HepG2 (cell line): ENCODE results near the gene DIAPH1. TPM values are rescaled to one million over a fixed set of nuclear protein-coding genes. Genes with fewer than 3 reads are reported as not detected.

Experiments
- ATAC-seq: fragments of 200-7000 bp; cut with Tn5 transposase; 3 replicates; pipeline ENCODE4 v1.9.1; 2020; ENCODE audit warnings: mild to moderate bottlenecking, moderate library complexity
- BruUV-seq: library from RNA; stranded (reverse); fragments of 400-500 nt; replicated peaks from 2 replicates; lab custom pipeline; 2021; lab: Mats Ljungman, UMichigan
- CTCF ChIA-PET: fragments of 300-600 bp; formaldehyde crosslinking; extraction: SDS; loops from one replicate; lab custom pipeline; 2021; ENCODE audit warnings: low total read pairs, inconsistent platforms, low intra/inter-chr PET ratio; lab: Yijun Ruan, JAX
- POLR2A ChIA-PET: fragments of 350-600 bp; sonication (Branson Sonifier 250); formaldehyde crosslinking; loops from one replicate; lab custom pipeline; 2020; ENCODE audit warnings: antibody characterized with exemption, inconsistent platforms; lab: Yijun Ruan, JAX
- DNase-seq: peaks from one replicate; pipeline ENCODE4 v3.0.0-alpha.2; 2015; ENCODE audit warnings: low spot score
- FAIRE-seq: peaks from 3 replicates; lab custom pipeline; 2011; peaks lifted over from hg19 to GRCh38; lab: Jason Lieb, UNC
- H2AFZ ChIP-seq: one replicate; pipeline ENCODE4 v1.6.1; 2011; ENCODE audit warnings: low read length, inconsistent platforms
- H3K27ac ChIP-seq: fragments of 300-600 bp; 3 replicates; pipeline ENCODE4 v1.8.0; 2011; ENCODE audit warnings: mixed run types, mild to moderate bottlenecking, mixed read lengths, low read length, inconsistent platforms; ENCODE audit not compliant: insufficient read depth; ENCODE audit errors: extremely low read length
- H3K27me3 ChIP-seq, 2 experiments: fragments of 200-600 bp in 1 of 2; 2 replicates in 1 of 2; 3 replicates in 1 of 2; pipeline versions ENCODE4 v1.6.0 to v1.8.0; 2011; ENCODE audit warnings: low read length in 2 of 2, mild to moderate bottlenecking in 2 of 2, moderate library complexity in 2 of 2, inconsistent platforms in 1 of 2; ENCODE audit not compliant: insufficient read depth in 2 of 2, control insufficient read depth in 1 of 2
- H3K36me3 ChIP-seq, 2 experiments: fragments of 200-600 bp in 1 of 2; replicated peaks in 1 of 2; 2 replicates in 1 of 2; 3 replicates in 1 of 2; pipeline versions ENCODE4 v1.5.1 to v1.8.0; 2011; ENCODE audit warnings: low read length in 2 of 2, inconsistent platforms in 1 of 2; ENCODE audit not compliant: insufficient read depth in 2 of 2, control insufficient read depth in 1 of 2
- H3K4me1 ChIP-seq: 2 replicates; pipeline ENCODE4 v1.5.1; 2012; ENCODE audit warnings: low read length, inconsistent platforms; ENCODE audit not compliant: insufficient read depth
- H3K4me2 ChIP-seq: 2 replicates; pipeline ENCODE4 v1.6.0; 2011; ENCODE audit warnings: low read depth, low read length, inconsistent platforms
- H3K4me3 ChIP-seq, 3 experiments: fragments of 200-600 bp in 1 of 3; sonication (generic), shearing (Covaris generic) in 1 of 3; replicated peaks in 1 of 3; 2 replicates each; pipeline ENCODE4 v1.5.1; 2011 to 2016; ENCODE audit warnings: low read length in 3 of 3, inconsistent platforms in 2 of 3, low read depth in 2 of 3, mild to moderate bottlenecking in 2 of 3, control low read depth in 1 of 3, mixed read lengths in 1 of 3; ENCODE audit not compliant: insufficient read depth in 1 of 3
- H3K79me2 ChIP-seq: one replicate; pipeline ENCODE4 v1.6.1; 2011; ENCODE audit warnings: low read length, inconsistent platforms; ENCODE audit not compliant: insufficient read depth
- H3K9ac ChIP-seq: 2 replicates; pipeline ENCODE4 v1.6.0; 2011; ENCODE audit warnings: mild to moderate bottlenecking, low read depth, low read length, inconsistent platforms; ENCODE audit not compliant: insufficient read depth
- H3K9me3 ChIP-seq: 2 replicates; pipeline ENCODE4 v1.5.1; 2012; ENCODE audit warnings: mild to moderate bottlenecking, low read length
- H4K20me1 ChIP-seq: 2 replicates; pipeline ENCODE4 v1.6.0; 2011; ENCODE audit warnings: inconsistent platforms, mild to moderate bottlenecking, low read length, moderate library complexity; ENCODE audit not compliant: insufficient read depth
- EED ChIP-seq: sonication (generic); formaldehyde crosslinking; IDR thresholded peaks from 2 replicates; pipeline ENCODE4 v1.5.0; 2020; ENCODE audit warnings: mild to moderate bottlenecking, missing genetic modification reagents
- FOXA1 ChIP-seq, 2 experiments: fragments of 450-650 bp in 1 of 2; sonication (generic) in 1 of 2; formaldehyde crosslinking in 1 of 2; IDR thresholded peaks; 2 replicates each; pipeline versions ENCODE4 v1.4.0 to v1.6.1; 2016 to 2020; ENCODE audit warnings: missing genetic modification reagents in 1 of 2
- GABPB1 ChIP-seq: IDR thresholded peaks from 2 replicates; pipeline ENCODE4 v1.6.1; 2016; ENCODE audit warnings: mild to moderate bottlenecking, missing genetic modification reagents, moderate library complexity, missing compliant biosample characterization
- IKZF4 ChIP-seq: sonication (generic); formaldehyde crosslinking; IDR thresholded peaks from 2 replicates; pipeline ENCODE4 v1.5.1; 2020; ENCODE audit warnings: borderline replicate concordance, mild to moderate bottlenecking, low read depth, missing genetic modification reagents; ENCODE audit errors: not compliant biosample characterization
- KLF16 ChIP-seq, 2 experiments: sonication (generic) in 1 of 2; formaldehyde crosslinking in 1 of 2; IDR thresholded peaks; 2 replicates each; pipeline versions ENCODE4 v1.6.1 to v1.8.0; 2016 to 2023; ENCODE audit warnings: missing genetic modification reagents in 2 of 2, missing compliant biosample characterization in 1 of 2
- MTA1 ChIP-seq: sonication (generic); formaldehyde crosslinking; IDR thresholded peaks from 2 replicates; pipeline ENCODE4 v1.4.0; 2020; ENCODE audit warnings: missing genetic modification reagents, mild to moderate bottlenecking, borderline replicate concordance
- NBN ChIP-seq: fragments of 450-650 bp; conservative IDR thresholded peaks from 2 replicates; pipeline ENCODE4 v1.6.1; 2017
- NCOA5 ChIP-seq: sonication (generic); formaldehyde crosslinking; IDR thresholded peaks from 2 replicates; pipeline ENCODE4 v1.4.0; 2020; ENCODE audit warnings: missing genetic modification reagents
- NR0B2 ChIP-seq: sonication (generic); formaldehyde crosslinking; IDR thresholded peaks from 2 replicates; pipeline ENCODE4 v1.4.0; 2020; ENCODE audit warnings: mild to moderate bottlenecking, missing genetic modification reagents
- SOX6 ChIP-seq, 2 experiments: fragments of 450-650 bp in 1 of 2; sonication (generic) in 1 of 2; formaldehyde crosslinking in 1 of 2; IDR thresholded peaks; 2 replicates each; pipeline versions ENCODE4 v1.4.0 to v1.6.1; 2017 to 2020; ENCODE audit warnings: antibody characterized with exemption in 1 of 2, mild to moderate bottlenecking in 1 of 2, missing genetic modification reagents in 1 of 2
- STAT5B ChIP-seq: sonication (generic); formaldehyde crosslinking; IDR thresholded peaks from 2 replicates; pipeline ENCODE4 v1.4.0; 2020; ENCODE audit warnings: missing genetic modification reagents
- TMF1 ChIP-seq: sonication (generic); formaldehyde crosslinking; IDR thresholded peaks from 2 replicates; pipeline ENCODE4 v1.8.1; 2022; ENCODE audit warnings: low read depth, missing genetic modification reagents
- ZNF10 ChIP-seq: sonication (generic); formaldehyde crosslinking; IDR thresholded peaks from 2 replicates; pipeline ENCODE4 v1.4.0; 2020; ENCODE audit warnings: mild to moderate bottlenecking, low read depth, missing genetic modification reagents, borderline replicate concordance
- ZNF121 ChIP-seq: sonication (generic); formaldehyde crosslinking; IDR thresholded peaks from 2 replicates; pipeline ENCODE4 v1.5.0; 2020; ENCODE audit warnings: mild to moderate bottlenecking, missing genetic modification reagents
- ZNF143 ChIP-seq: sonication (generic); formaldehyde crosslinking; IDR thresholded peaks from 2 replicates; pipeline ENCODE4 v1.4.0; 2020; ENCODE audit warnings: missing genetic modification reagents
- ZNF17 ChIP-seq: sonication (generic); formaldehyde crosslinking; IDR thresholded peaks from 2 replicates; pipeline ENCODE4 v1.5.0; 2020; ENCODE audit warnings: mild to moderate bottlenecking, missing genetic modification reagents
- ZNF362 ChIP-seq: sonication (generic); formaldehyde crosslinking; IDR thresholded peaks from 2 replicates; pipeline ENCODE4 v1.4.0; 2020; ENCODE audit warnings: missing genetic modification reagents, mild to moderate bottlenecking, borderline replicate concordance
- ZNF770 ChIP-seq: sonication (generic); formaldehyde crosslinking; IDR thresholded peaks from 2 replicates; pipeline ENCODE4 v1.5.0; 2020; ENCODE audit warnings: mild to moderate bottlenecking, missing genetic modification reagents
- WGBS: methylation state at CpG from one replicate; pipeline ENCODE4 v1.1.6; 2017; ENCODE audit warnings: low lambda C conversion rate; 5-methylcytosine and 5-hydroxymethylcytosine counted together
- in situ Hi-C: cut with HindIII; loops from 2 replicates; pipeline ENCODE4 v1.10.0; 2017; ENCODE audit warnings: low pct_unique_long_range_greater_than_20kb; ENCODE audit not compliant: extremely low pct_ligation_motif_present
- intact Hi-C: fragments of 100-400 bp; cut with micrococcal nuclease; formaldehyde crosslinking; loops from one replicate; pipeline ENCODE4 v1.10.0; 2022; ENCODE audit not compliant: unreplicated experiment
- polyA plus RNA-seq, 8 experiments: library from polyadenylated mRNA; depleted of rRNA in 3 of 8; stranded (reverse) in 7 of 8; unstranded in 1 of 8; fragments of >200 nt; fragmentation: Illumina TruSeq in 4 of 8; extraction: Trizol in 4 of 8; gene quantifications; 2 replicates each; pipeline versions ENCODE4 v1.2.1 to v1.2.3, GENCODE V29; 2011 to 2016; ENCODE audit warnings: low read depth in 4 of 8, missing spikeins in 1 of 8, mixed read lengths in 1 of 8; ENCODE audit not compliant: insufficient read depth in 1 of 8
- total RNA-seq, 5 experiments: library from RNA; depleted of rRNA; stranded (reverse); fragments of >200 nt; fragmentation: Illumina TruSeq; extraction: Trizol; gene quantifications; 2 replicates each; pipeline ENCODE4 v1.2.3, GENCODE V29; 2016; ENCODE audit warnings: low read depth in 1 of 5

Gene DIAPH1
- total and polyA plus RNA-seq, 2 of the 13 experiments (the other 11 are each of a cell fraction or from before 2014, with no cell fraction given) = 25.1 to 33.9 TPM

- intact Hi-C loops (no loop called here), in situ Hi-C loops (no loop called here)
- TF ChIP-seq NR0B2 (CRISPR knock-in tag) (no peak), ZNF143 (CRISPR knock-in tag) (no peak), ZNF17 (CRISPR knock-in tag) (no peak), GABPB1 (no peak), ZNF770 (CRISPR knock-in tag) (peak; percentile 71), ZNF362 (CRISPR knock-in tag) (peak; percentile 40; the same call in 1 of the 2 replicates), NBN (no peak), SOX6 (IDR thresholded peaks at IDR 0.05) (no peak), SOX6 (CRISPR knock-in tag; IDR thresholded peaks at IDR 0.05) (no peak), EED (CRISPR knock-in tag) (no peak), ZNF121 (CRISPR knock-in tag) (peak; percentile 86), KLF16 (CRISPR knock-in tag; IDR thresholded peaks at IDR 0.05) (no peak), TMF1 (CRISPR knock-in tag) (no peak), STAT5B (CRISPR knock-in tag) (no peak), MTA1 (CRISPR knock-in tag) (no peak), IKZF4 (no peak), FOXA1 (IDR thresholded peaks at IDR 0.05) (no peak), FOXA1 (CRISPR knock-in tag; IDR thresholded peaks at IDR 0.05) (no peak), NCOA5 (CRISPR knock-in tag) (no peak), ZNF10 (CRISPR knock-in tag) (no peak)
- CTCF ChIA-PET = no interaction called here
- Histone ChIP-seq H3K9ac (no peak overlapping the region), H3K9me3 (no peaks in the 10 kb centered on the region), H2AFZ (no peak overlapping the region), H3K4me2 (no peak overlapping the region), H3K79me2 (peaks cover 38% of the 10 kb centered on the region), H3K4me1 (peaks cover 27% of the 10 kb centered on the region), H3K27me3 (no peaks in the 10 kb centered on the region), H4K20me1 (peaks cover 5% of the 10 kb centered on the region), H3K27ac (no peak overlapping the region), H3K4me3 (no peak overlapping the region), H3K36me3 (peaks cover 25 to 57% of the 10 kb centered on the region in 2 experiments)
- no peak for DNase-seq
- no peak for ATAC-seq
- no peak for FAIRE-seq
- POLR2A ChIA-PET = no interaction called here
- WGBS = 96% methylated on average over 5 of the region's 5 CpGs
- BruUV-seq = no TSS peak
Observed at GRCh38 chr5:141630570-141631140, 11.9 kb upstream of the DIAPH1 start.
